ENCODE data around the gene OPN4. TPM values are rescaled to one million over a fixed set of nuclear protein-coding genes. Genes with fewer than 3 reads are reported as not detected.

The OPN4 gene
- total and polyA plus RNA-seq, 2 of the 8 experiments (the other 6 are each of a cell fraction or from before 2014, with no cell fraction given), result not detected

GRCh38 chr10:86614853-86615252 lies 39.5 kb upstream of the OPN4 start:
- 0 out of 2 replicates have a peak overlapping the region, but pooled peaks have one; percentile 16 for H2AFZ ChIP-seq (ENCODE audit: low read length)
- 81% methylated on average over 4 of the region's 4 CpGs; no CpG with 5 or more reads in 1 of the 2 experiments for WGBS, 2 experiments (ENCODE audit: extremely low coverage in 1 of 2, insufficient coverage in 1 of 2, insufficient read length in 1 of 2, insufficient replicate concordance in 2 of 2, low coverage in 1 of 2, low lambda C conversion rate in 2 of 2, missing lambda C conversion rate in 1 of 2)
- TF ChIP-seq FOSL1 (IDR thresholded peaks at IDR 0.05; ENCODE audit: insufficient read depth, low read depth, low read length) (no peak), POLR2A (IDR thresholded peaks at IDR 0.05; ENCODE audit: control extremely low read depth in 1 of 2, low read depth in 2 of 2, low read length in 2 of 2) (no peak), GTF2F1 (IDR thresholded peaks at IDR 0.05; ENCODE audit: borderline replicate concordance, low read depth, low read length) (no peak), CHD2 (IDR thresholded peaks at IDR 0.05; ENCODE audit: low read length) (no peak), CHD1 (IDR thresholded peaks at IDR 0.05; ENCODE audit: low read depth, low read length) (no peak), MAX (IDR thresholded peaks at IDR 0.05) (peak; percentile 39; the same call in 1 of the 2 replicates), ASH2L (IDR thresholded peaks at IDR 0.05; ENCODE audit: low read length) (no peak)

More at GRCh38 chr10:86614853-86615252, 39.5 kb upstream of the OPN4 start:
- Histone ChIP-seq H2AK5ac (ENCODE audit: low read depth, low read length) (no peak overlapping the region), H3K36me3 (ENCODE audit: control insufficient read depth in 2 of 4, insufficient read depth in 4 of 4, low read length in 3 of 4) (no peaks in the 10 kb centered on the region), H2BK15ac (ENCODE audit: low read length) (no peak overlapping the region), H2BK5ac (ENCODE audit: low read depth, low read length) (no peak overlapping the region), H3K4me3 (ENCODE audit: extremely low read depth in 1 of 4, insufficient read depth in 2 of 4, low read depth in 3 of 4, low read length in 4 of 4) (no peak overlapping the region), H3K4me2 (ENCODE audit: insufficient read depth in 1 of 2, low read depth in 2 of 2, low read length in 2 of 2) (no peak overlapping the region), H2BK120ac (replicated peaks; ENCODE audit: low read depth, low read length) (no peak overlapping the region), H3K23ac (ENCODE audit: insufficient read length) (no peak overlapping the region), H4K91ac (replicated peaks; ENCODE audit: insufficient read length, low read length) (no peak overlapping the region), H3K79me1 (ENCODE audit: low read depth, low read length) (no peaks in the 10 kb centered on the region), H3K9me3 (ENCODE audit: insufficient read depth in 2 of 2, low read depth in 1 of 2, low read length in 1 of 2) (no peaks in the 10 kb centered on the region), H2BK20ac (ENCODE audit: low read length) (no peak overlapping the region), H3K56ac (replicated peaks; ENCODE audit: insufficient read length, low read depth, low read length) (no peak overlapping the region), H4K20me1 (replicated peaks in 1 of 2; ENCODE audit: control insufficient read depth in 1 of 2, insufficient read depth in 2 of 2, low read length in 2 of 2) (no peaks in the 10 kb centered on the region), H3K23me2 (ENCODE audit: low read depth, low read length) (no peaks in the 10 kb centered on the region), H3K27ac (ENCODE audit: low read depth, low read length) (no peak overlapping the region), H3K79me2 (ENCODE audit: control insufficient read depth in 1 of 2, insufficient read depth in 2 of 2, low read length in 2 of 2) (no peaks in the 10 kb centered on the region), H3K9ac (replicated peaks in 1 of 4; ENCODE audit: extremely low read depth in 1 of 4, low read depth in 3 of 4, low read length in 3 of 4) (no peak overlapping the region), H3K18ac (ENCODE audit: extremely low read depth, low read length) (no peak overlapping the region), H3K4ac (replicated peaks; ENCODE audit: insufficient read length, low read depth, low read length) (no peak overlapping the region), H4K5ac (ENCODE audit: insufficient read length, low read depth, low read length) (no peak overlapping the region), H3K14ac (ENCODE audit: insufficient read length) (no peak overlapping the region), H2BK12ac (ENCODE audit: low read depth, low read length) (no peak overlapping the region), H3K27me3 (replicated peaks in 1 of 4; ENCODE audit: control insufficient read depth in 3 of 4, extremely low read depth in 1 of 4, insufficient read depth in 3 of 4, low read length in 3 of 4) (no peaks in the 10 kb centered on the region), H4K8ac (ENCODE audit: extremely low read depth, insufficient read depth, low read length) (no peak overlapping the region), H3K4me1 (replicated peaks in 1 of 4; ENCODE audit: control insufficient read depth in 3 of 4, insufficient read depth in 4 of 4, low read length in 3 of 4) (no peaks in the 10 kb centered on the region)
- DNase-seq (ENCODE audit: low read depth in 1 of 2, low spot score in 2 of 2) (peak in 1 of 2 experiments; percentile 26), FAIRE-seq (no peak)
- ChIA-PET CTCF (ENCODE audit: partially characterized antibody) (interaction anchor here (1.3 to 1.9 kb wide), 2 partner anchors 17 to 22 kb away, joined by 4 to 7 read pairs; no protein-coding TSS in a partner anchor), POLR2A (ENCODE audit: partially characterized antibody) (no interaction called here)

Data from H1 (cell line).